ENCODE data around the gene PRKN.

- no peak for TF ChIP-seq CTCF (tag by site-specific recombination; IDR thresholded peaks at IDR 0.05)
- TF ChIP-seq PRDM4 (tag by site-specific recombination; IDR thresholded peaks at IDR 0.05), result no peak
- no peak for TF ChIP-seq ZNF24 (tag by site-specific recombination; IDR thresholded peaks at IDR 0.05)
- TF ChIP-seq ZNF26 (tag by site-specific recombination; IDR thresholded peaks at IDR 0.05), result no peak
- TF ChIP-seq KLF7 (tag by site-specific recombination; IDR thresholded peaks at IDR 0.05; ENCODE audit: borderline replicate concordance), result no peak
- no peak for TF ChIP-seq ZBTB17 (tag by site-specific recombination; IDR thresholded peaks at IDR 0.05)
- no peak for TF ChIP-seq ZNF18 (tag by site-specific recombination; IDR thresholded peaks at IDR 0.05)
- TF ChIP-seq ZNF544 (tag by site-specific recombination; IDR thresholded peaks at IDR 0.05), result no peak
- no peak for TF ChIP-seq ZNF426 (tag by site-specific recombination; IDR thresholded peaks at IDR 0.05)
- TF ChIP-seq ZNF416 (tag by site-specific recombination; IDR thresholded peaks at IDR 0.05), result no peak
- TF ChIP-seq ZNF211 (tag by site-specific recombination; IDR thresholded peaks at IDR 0.05; ENCODE audit: low read depth), result no peak
- TF ChIP-seq ZNF335 (tag by site-specific recombination; conservative IDR thresholded peaks at IDR 0.05), result no peak
- no peak for TF ChIP-seq ZBTB8A (tag by site-specific recombination; IDR thresholded peaks at IDR 0.05)
Observed at GRCh38 chr6:162753775-162754174, 26.2 kb upstream of the PRKN start.
